ENCODE measurements around the gene HIPK2. TPM values are rescaled to one million over a fixed set of nuclear protein-coding genes. Genes with fewer than 3 reads are reported as not detected.

The HIPK2 gene
- total and polyA plus RNA-seq, 2 donors (not counting 3 experiments of a cell fraction or from before 2014, with no cell fraction given) = 9.0 to 43.8 TPM

DNA sequence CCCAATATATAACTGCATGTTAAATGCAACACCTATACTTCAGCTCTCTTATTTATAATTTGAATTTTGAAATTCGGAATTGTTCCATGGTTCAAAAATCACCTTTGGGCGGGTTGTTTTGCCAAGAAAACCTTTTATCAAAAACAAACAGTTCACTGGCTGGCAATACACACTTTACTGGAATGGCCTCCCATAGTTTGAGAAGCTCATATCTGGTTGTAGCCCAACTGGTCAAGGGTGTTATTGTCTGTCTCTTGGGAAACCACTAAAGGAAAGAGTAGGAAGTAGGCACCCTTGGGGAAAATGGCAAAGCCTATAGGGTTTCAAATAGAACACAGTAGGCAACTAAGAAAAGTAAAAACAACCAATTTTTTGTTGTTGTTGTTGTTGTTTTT, 117.9 kb downstream of the HIPK2 start:
- dilution Hi-C loops (cut with MboI; ENCODE audit: extremely low pct_ligation_motif_present, low sequenced_read_pairs) (no loop called here), intact Hi-C loops (cut with micrococcal nuclease) (no loop called here)
- CTCF ChIA-PET = interaction anchor here (1.0 to 1.1 kb wide), 2 partner anchors 11 to 12 kb away, joined by 3 read pairs; no protein-coding TSS in a partner anchor
- Histone ChIP-seq H3K4me1 (ENCODE audit: control insufficient read depth, extremely low read depth, insufficient read depth, low read length) (peaks cover 9% of the 10 kb centered on the region), H3K9ac (replicated peaks; ENCODE audit: extremely low read depth, insufficient read depth, low read length) (no peak overlapping the region), H3K36me3 (ENCODE audit: control insufficient read depth in 2 of 2, extremely low read depth in 1 of 2, insufficient read depth in 2 of 2, low read length in 2 of 2) (no peaks in the 10 kb centered on the region), H3K4me2 (ENCODE audit: insufficient read depth, low read length) (no peak overlapping the region), H3K79me2 (ENCODE audit: control insufficient read depth, insufficient read depth, low read length) (peaks cover 55% of the 10 kb centered on the region), H3K27me3 (ENCODE audit: control insufficient read depth in 2 of 2, insufficient read depth in 2 of 2, low read length in 2 of 2) (no peaks in the 10 kb centered on the region), H3K9me3 (replicated peaks; ENCODE audit: control insufficient read depth, insufficient read depth, low read length) (no peaks in the 10 kb centered on the region), H3K27ac (ENCODE audit: insufficient read depth, low read depth, low read length) (no peak overlapping the region), H2AFZ (ENCODE audit: low read depth, low read length) (no peak overlapping the region), H4K20me1 (replicated peaks; ENCODE audit: control insufficient read depth, extremely low read depth, insufficient read depth, low read length) (no peaks in the 10 kb centered on the region), H3K4me3 (replicated peaks in 1 of 3; ENCODE audit: insufficient read depth in 1 of 3, low read depth in 1 of 3, low read length in 3 of 3) (no peak overlapping the region), H3K9me1 (replicated peaks; ENCODE audit: control insufficient read depth, extremely low read depth, insufficient read depth, low read length) (peaks cover 2% of the 10 kb centered on the region)
- TF ChIP-seq JUN (IDR thresholded peaks at IDR 0.05; ENCODE audit: borderline replicate concordance, insufficient read depth, insufficient read length, low read depth) (no peak), POLR2A (IDR thresholded peaks at IDR 0.05; ENCODE audit: low read depth, low read length) (no peak), FOS (IDR thresholded peaks at IDR 0.05; ENCODE audit: borderline replicate concordance, insufficient read depth, low read length) (no peak)
- TF ChIP-seq, protein P1, sequence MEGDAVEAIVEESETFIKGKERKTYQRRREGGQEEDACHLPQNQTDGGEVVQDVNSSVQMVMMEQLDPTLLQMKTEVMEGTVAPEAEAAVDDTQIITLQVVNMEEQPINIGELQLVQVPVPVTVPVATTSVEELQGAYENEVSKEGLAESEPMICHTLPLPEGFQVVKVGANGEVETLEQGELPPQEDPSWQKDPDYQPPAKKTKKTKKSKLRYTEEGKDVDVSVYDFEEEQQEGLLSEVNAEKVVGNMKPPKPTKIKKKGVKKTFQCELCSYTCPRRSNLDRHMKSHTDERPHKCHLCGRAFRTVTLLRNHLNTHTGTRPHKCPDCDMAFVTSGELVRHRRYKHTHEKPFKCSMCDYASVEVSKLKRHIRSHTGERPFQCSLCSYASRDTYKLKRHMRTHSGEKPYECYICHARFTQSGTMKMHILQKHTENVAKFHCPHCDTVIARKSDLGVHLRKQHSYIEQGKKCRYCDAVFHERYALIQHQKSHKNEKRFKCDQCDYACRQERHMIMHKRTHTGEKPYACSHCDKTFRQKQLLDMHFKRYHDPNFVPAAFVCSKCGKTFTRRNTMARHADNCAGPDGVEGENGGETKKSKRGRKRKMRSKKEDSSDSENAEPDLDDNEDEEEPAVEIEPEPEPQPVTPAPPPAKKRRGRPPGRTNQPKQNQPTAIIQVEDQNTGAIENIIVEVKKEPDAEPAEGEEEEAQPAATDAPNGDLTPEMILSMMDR (IDR thresholded peaks at IDR 0.05; ENCODE audit: extremely low read depth in 1 of 2, insufficient read depth in 1 of 2, low read depth in 1 of 2, low read length in 2 of 2) = no peak
- no TSS peak for BruUV-seq (replicated peaks)
- DNase-seq (ENCODE audit: low read depth, low spot score) (no peak), FAIRE-seq (peak; percentile 4)
- POLR2A ChIA-PET = no interaction called here

DNA sequence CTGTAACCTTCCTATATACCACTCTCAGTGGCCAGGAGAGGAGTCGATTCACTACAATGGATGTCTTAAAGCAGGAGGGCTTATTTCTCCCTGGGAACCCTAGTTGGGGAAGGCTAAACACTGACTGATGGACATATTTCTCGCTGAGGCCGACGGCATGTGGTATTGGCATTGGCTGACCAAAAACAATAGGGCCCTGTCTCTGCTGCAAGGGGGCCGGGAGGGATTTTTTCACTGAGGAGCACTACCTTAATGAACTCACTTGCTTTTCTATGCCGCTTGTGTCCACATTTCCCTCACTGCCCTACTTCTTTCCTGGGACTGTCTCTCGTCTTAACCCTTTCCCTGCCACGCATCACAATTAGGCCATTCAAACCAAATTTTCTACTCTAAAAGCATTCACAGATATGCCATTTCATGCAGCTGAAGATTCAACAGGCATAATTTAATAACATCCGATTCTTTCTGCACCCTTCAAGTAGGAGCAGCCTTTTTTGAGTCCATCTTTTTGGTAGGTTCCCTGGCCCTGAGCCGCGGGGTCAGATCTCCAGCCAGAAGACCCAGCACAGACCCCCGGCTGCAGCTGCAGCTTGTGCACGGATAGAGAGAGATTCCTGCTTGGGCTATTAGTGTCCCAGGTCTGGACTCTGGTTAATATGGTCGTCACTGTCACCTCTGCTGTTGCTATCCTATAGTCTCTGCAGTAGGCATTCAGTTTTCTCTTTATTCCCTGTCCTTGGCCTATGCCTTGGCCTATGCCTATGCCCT, 118.7 kb downstream of the HIPK2 start:
- dilution Hi-C loops (cut with MboI; ENCODE audit: extremely low pct_ligation_motif_present, low sequenced_read_pairs) = no loop called here
- intact Hi-C loops (cut with micrococcal nuclease) = no loop called here
- Histone ChIP-seq H3K4me2 (ENCODE audit: insufficient read depth, low read length) (no peak overlapping the region), H4K20me1 (replicated peaks; ENCODE audit: control insufficient read depth, extremely low read depth, insufficient read depth, low read length) (no peaks in the 10 kb centered on the region), H3K9me3 (replicated peaks; ENCODE audit: control insufficient read depth, insufficient read depth, low read length) (no peaks in the 10 kb centered on the region), H3K4me1 (ENCODE audit: control insufficient read depth, extremely low read depth, insufficient read depth, low read length) (peaks cover 9% of the 10 kb centered on the region), H3K36me3 (ENCODE audit: control insufficient read depth in 2 of 2, extremely low read depth in 1 of 2, insufficient read depth in 2 of 2, low read length in 2 of 2) (no peaks in the 10 kb centered on the region), H3K27me3 (ENCODE audit: control insufficient read depth in 2 of 2, insufficient read depth in 2 of 2, low read length in 2 of 2) (no peaks in the 10 kb centered on the region), H3K9ac (replicated peaks; ENCODE audit: extremely low read depth, insufficient read depth, low read length) (no peak overlapping the region), H3K79me2 (ENCODE audit: control insufficient read depth, insufficient read depth, low read length) (peaks cover 54% of the 10 kb centered on the region), H3K27ac (ENCODE audit: insufficient read depth, low read depth, low read length) (no peak overlapping the region), H3K4me3 (replicated peaks in 1 of 3; ENCODE audit: insufficient read depth in 1 of 3, low read depth in 1 of 3, low read length in 3 of 3) (no peak overlapping the region), H3K9me1 (replicated peaks; ENCODE audit: control insufficient read depth, extremely low read depth, insufficient read depth, low read length) (peaks cover 2% of the 10 kb centered on the region), H2AFZ (ENCODE audit: low read depth, low read length) (no peak overlapping the region)
- POLR2A ChIA-PET = no interaction called here
- TF ChIP-seq FOS (IDR thresholded peaks at IDR 0.05; ENCODE audit: borderline replicate concordance, insufficient read depth, low read length) = no peak
- TF ChIP-seq, protein P2, sequence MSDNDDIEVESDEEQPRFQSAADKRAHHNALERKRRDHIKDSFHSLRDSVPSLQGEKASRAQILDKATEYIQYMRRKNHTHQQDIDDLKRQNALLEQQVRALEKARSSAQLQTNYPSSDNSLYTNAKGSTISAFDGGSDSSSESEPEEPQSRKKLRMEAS (IDR thresholded peaks at IDR 0.05; ENCODE audit: insufficient read depth, insufficient read length) = no peak
- TF ChIP-seq POLR2A (IDR thresholded peaks at IDR 0.05; ENCODE audit: low read depth, low read length) = no peak
- no peak for TF ChIP-seq JUN (IDR thresholded peaks at IDR 0.05; ENCODE audit: borderline replicate concordance, insufficient read depth, insufficient read length, low read depth)
- CTCF ChIA-PET = interaction anchor here (0.6 to 1.0 kb wide), 2 partner anchors 11 to 22 kb away, joined by 3 read pairs; no protein-coding TSS in a partner anchor
- FAIRE-seq = no peak
- no TSS peak for BruUV-seq (replicated peaks)
- no peak for DNase-seq (ENCODE audit: low read depth, low spot score)

Measured in endothelial cell of umbilical vein (primary cell).